ENCODE results near the gene NDUFB11. TPM values are rescaled to one million over a fixed set of nuclear protein-coding genes. Genes with fewer than 3 reads are reported as not detected.
A peak's percentile ranks its signal among the peaks of the same experiment; 100 is the strongest.

The NDUFB11 gene
- total RNA-seq = 10 to 100 TPM; 75.9 to 83.0 TPM
- long read RNA-seq, transcript NDUFB11-202 (3 exons, 1,388 nt) = major isoform, 44 of 63 reads
- long read RNA-seq, transcript NDUFB11-201 (3 exons, 948 nt) = minor isoform, 19 of 63 reads
- long read RNA-seq, partial matches to known transcripts = 0 of 63 reads
- long read RNA-seq, other reads (novel, unspliced or antisense) = 0 of 63 reads

- peak; percentile 91 to 94 for DNase-seq
- ATAC-seq = peak; percentile 90
- intact Hi-C loops (cut with DNase I, micrococcal nuclease) = no loop called here
Observed at GRCh38 chrX:47144626-47145394, at the start of gene NDUFB11, which contains the start of gene RBM10. NDUFB11 (minus strand) TSS chrX:47144702; CDS start chrX:47144679, 23 bp downstream. RBM10 (plus strand) TSS chrX:47145221; CDS start chrX:47147482, 2,261 bp downstream.

GRCh38 chrX:47193475-47194193 lies 49.1 kb upstream of the NDUFB11 start, which contains the start of gene UBA1:
UBA1 (plus strand) TSS chrX:47193829; CDS start chrX:47198803, 4,974 bp downstream.
- intact Hi-C loops (cut with DNase I, micrococcal nuclease) = loop anchor here in 1 of 2 donors (5.0 kb wide), 2 partner anchors 189 to 329 kb away; no protein-coding TSS in a partner anchor
- DNase-seq (peak; percentile 96 to 98), ATAC-seq (peak; percentile 89)

GRCh38 chrX:47191806-47192401 lies 47.4 kb upstream of the NDUFB11 start:
- DNase-seq (no peak), ATAC-seq (no peak)
- intact Hi-C loops (cut with DNase I, micrococcal nuclease) = loop anchor here in 1 of 2 donors (5.0 kb wide), 2 partner anchors 190 to 330 kb away; no protein-coding TSS in a partner anchor

GRCh38 chrX:47191331-47191730 lies 46.8 kb upstream of the NDUFB11 start:
- intact Hi-C loops (cut with DNase I, micrococcal nuclease) = loop anchor here in 1 of 2 donors (5.0 kb wide), 2 partner anchors 191 to 331 kb away; no protein-coding TSS in a partner anchor
- DNase-seq (peak; percentile 53 to 55), ATAC-seq (peak; percentile 14)

- intact Hi-C loops (cut with DNase I, micrococcal nuclease) = loop anchor here in 1 of 2 donors (5.0 kb wide), 2 partner anchors 192 to 332 kb away; no protein-coding TSS in a partner anchor
- peak; percentile 67 for ATAC-seq
- peak; percentile 83 to 88 for DNase-seq
Observed at GRCh38 chrX:47190445-47191269, 46.2 kb upstream of the NDUFB11 start.

- ATAC-seq = no peak
- no peak for DNase-seq
- intact Hi-C loops (cut with DNase I, micrococcal nuclease) = loop anchor here in 1 of 2 donors (5.0 kb wide), 2 partner anchors 192 to 332 kb away; no protein-coding TSS in a partner anchor
Observed at GRCh38 chrX:47189906-47190305, 45.4 kb upstream of the NDUFB11 start.

GRCh38 chrX:47187106-47187677 lies 42.7 kb upstream of the NDUFB11 start:
- ATAC-seq (no peak), DNase-seq (no peak)
- intact Hi-C loops (cut with DNase I, micrococcal nuclease) = no loop called here

GRCh38 chrX:47186096-47186740 lies 41.7 kb upstream of the NDUFB11 start:
- no peak for ATAC-seq
- intact Hi-C loops (cut with DNase I, micrococcal nuclease) = no loop called here

GRCh38 chrX:47185241-47185640 lies 40.7 kb upstream of the NDUFB11 start:
- intact Hi-C loops (cut with DNase I, micrococcal nuclease) = no loop called here
- ATAC-seq (no peak), DNase-seq (no peak)

More at GRCh38 chrX:47186096-47186740, 41.7 kb upstream of the NDUFB11 start:
- no peak for DNase-seq

- intact Hi-C loops (cut with DNase I, micrococcal nuclease) = no loop called here
- ATAC-seq = no peak
Observed at GRCh38 chrX:47184486-47184885, 40.0 kb upstream of the NDUFB11 start.

GRCh38 chrX:47182106-47182700 lies 37.7 kb upstream of the NDUFB11 start:
- ATAC-seq = no peak
- no peak for DNase-seq
- intact Hi-C loops (cut with DNase I, micrococcal nuclease) = no loop called here

More at GRCh38 chrX:47184486-47184885, 40.0 kb upstream of the NDUFB11 start:
- DNase-seq = no peak

GRCh38 chrX:47181301-47181700 lies 36.8 kb upstream of the NDUFB11 start:
- intact Hi-C loops (cut with DNase I, micrococcal nuclease) = no loop called here
- ATAC-seq = no peak
- no peak for DNase-seq

- DNase-seq (no peak), ATAC-seq (no peak)
- intact Hi-C loops (cut with DNase I, micrococcal nuclease) = no loop called here
Observed at GRCh38 chrX:47180346-47180745, 35.8 kb upstream of the NDUFB11 start.

- ATAC-seq (no peak), DNase-seq (no peak)
- intact Hi-C loops (cut with DNase I, micrococcal nuclease) = no loop called here
Observed at GRCh38 chrX:47179928-47180255, 35.4 kb upstream of the NDUFB11 start.

- ATAC-seq (peak; percentile 19), DNase-seq (no peak)
- intact Hi-C loops (cut with DNase I, micrococcal nuclease) = no loop called here
Observed at GRCh38 chrX:47179221-47179927, 34.9 kb upstream of the NDUFB11 start.

GRCh38 chrX:47178337-47178736 lies 33.8 kb upstream of the NDUFB11 start:
- intact Hi-C loops (cut with DNase I, micrococcal nuclease) = no loop called here
- DNase-seq (no peak), ATAC-seq (no peak)

Measured in left colon (tissue), 2 donors.